ENCODE data around the gene EGFLAM.

- TF ChIP-seq POLR2AphosphoS5 (IDR thresholded peaks at IDR 0.05; ENCODE audit: borderline replicate concordance, low read depth, low read length), result no peak
- no peak for TF ChIP-seq EZH2 (IDR thresholded peaks at IDR 0.05)
Measured at GRCh38 chr5:38376404-38376803, 118.0 kb downstream of the EGFLAM start.

All from SK-N-MC (cell line).